Myocyte (in vitro differentiated cells): ENCODE results near the gene ADH7. TPM values are rescaled to one million over a fixed set of nuclear protein-coding genes. Genes with fewer than 3 reads are reported as not detected.

Source experiments
- DNase-seq: peaks from one replicate; pipeline ENCODE4 v3.0.0-alpha.2; 2012; ENCODE audit warnings: low read depth
- polyA plus RNA-seq: library from polyadenylated mRNA; unstranded; fragments of >200 nt; gene quantifications from one replicate; pipeline ENCODE4 v1.2.1, GENCODE V29; 2012; ENCODE audit warnings: missing spikeins
- total RNA-seq: library from RNA; depleted of rRNA; stranded (reverse); fragments of >200 nt; gene quantifications from 2 replicates; pipeline ENCODE4 v1.2.3, GENCODE V29; 2014

ADH7 gene
- not detected in 2 replicates for total RNA-seq
- polyA plus RNA-seq = not detected

GRCh38 chr4:99435154-99435553 is at the start of gene ADH7:
ADH7 (minus strand) TSS chr4:99435342; CDS start chr4:99435233, 109 bp downstream.
- no peak for DNase-seq

GRCh38 chr4:99483636-99484035 is 48.5 kb upstream of the ADH7 start:
- no peak for DNase-seq

- peak; percentile 92 for DNase-seq
These were observed 38.0 kb upstream of the ADH7 start for GRCh38 chr4:99473131-99473530.

GRCh38 chr4:99471896-99472295 is 36.8 kb upstream of the ADH7 start:
- DNase-seq = no peak

- no peak for DNase-seq
These were observed 36.2 kb upstream of the ADH7 start for GRCh38 chr4:99471349-99471748.

- DNase-seq = peak; percentile 33
These were observed 33.7 kb upstream of the ADH7 start for GRCh38 chr4:99468889-99469288.

- DNase-seq = no peak
These were observed 32.7 kb upstream of the ADH7 start for GRCh38 chr4:99467887-99468286.

- no peak for DNase-seq
These were observed 28.4 kb upstream of the ADH7 start for GRCh38 chr4:99463566-99463965.

- peak; percentile 78 for DNase-seq
These were observed 27.8 kb upstream of the ADH7 start for GRCh38 chr4:99462875-99463464.

- DNase-seq = no peak
These were observed 26.7 kb upstream of the ADH7 start for GRCh38 chr4:99461623-99462401.

- no peak for DNase-seq
These were observed 24.5 kb upstream of the ADH7 start for GRCh38 chr4:99459546-99460042.

GRCh38 chr4:99458911-99459447 is 23.8 kb upstream of the ADH7 start:
- DNase-seq = no peak

GRCh38 chr4:99457676-99458075 is 22.5 kb upstream of the ADH7 start:
- DNase-seq = no peak

- DNase-seq = peak; percentile 13
These were observed 22.1 kb upstream of the ADH7 start for GRCh38 chr4:99457270-99457669.

- no peak for DNase-seq
These were observed 12.4 kb upstream of the ADH7 start for GRCh38 chr4:99447513-99447912.

- DNase-seq = peak; percentile 75
These were observed 11.9 kb upstream of the ADH7 start for GRCh38 chr4:99447079-99447478.

GRCh38 chr4:99438405-99438780 is 3.3 kb upstream of the ADH7 start:
- DNase-seq = no peak

GRCh38 chr4:99437723-99438404 is 2.7 kb upstream of the ADH7 start:
- no peak for DNase-seq

- no peak for DNase-seq
These were observed 2.0 kb upstream of the ADH7 start for GRCh38 chr4:99436976-99437722.

GRCh38 chr4:99436462-99436861 is 1.3 kb upstream of the ADH7 start:
- no peak for DNase-seq

GRCh38 chr4:99430106-99430505 is 5.0 kb downstream of the ADH7 start:
- no peak for DNase-seq
